ENCODE results near the gene INPP5D. TPM values are rescaled to one million over a fixed set of nuclear protein-coding genes. Genes with fewer than 3 reads are reported as not detected.

The INPP5D gene
- total RNA-seq, 1 donor from 2014 or later, result 129 TPM

DNA sequence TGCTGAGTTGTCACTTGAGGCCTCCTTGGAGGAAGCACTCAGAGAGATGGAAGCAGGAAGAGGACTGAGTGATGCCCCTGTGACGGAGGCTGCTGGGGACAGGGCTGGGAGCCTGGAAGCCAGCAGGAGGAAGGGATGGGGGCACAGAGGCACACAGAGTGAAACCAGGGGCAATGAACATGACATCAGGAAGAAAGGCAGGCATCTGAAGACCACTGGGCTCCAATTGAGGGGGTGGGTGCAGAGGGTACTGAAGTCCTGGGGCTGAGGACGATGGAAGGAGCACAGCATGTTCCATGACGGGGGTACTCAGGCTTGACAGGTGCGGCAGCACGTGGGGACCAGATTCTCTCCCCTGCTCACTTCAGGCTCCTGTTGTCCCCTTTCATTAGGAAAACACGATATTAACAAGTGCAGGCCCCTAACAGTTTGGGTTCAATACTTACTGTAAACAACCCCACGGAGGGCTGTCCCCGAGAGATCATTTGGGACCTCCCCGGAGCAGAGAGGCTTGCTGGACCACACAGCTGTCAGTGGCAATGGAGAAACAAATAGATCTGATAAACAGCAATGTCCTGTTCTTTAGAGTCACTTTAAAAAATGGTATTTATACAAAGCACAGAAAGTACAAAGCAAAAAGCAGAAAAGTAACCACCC, 8.7 kb downstream of the INPP5D start:
- intact Hi-C loops (cut with micrococcal nuclease), result loop anchor here (10.0 kb wide), 1 partner anchor 374 kb away; the partner anchor contains the start of gene GIGYF2

DNA sequence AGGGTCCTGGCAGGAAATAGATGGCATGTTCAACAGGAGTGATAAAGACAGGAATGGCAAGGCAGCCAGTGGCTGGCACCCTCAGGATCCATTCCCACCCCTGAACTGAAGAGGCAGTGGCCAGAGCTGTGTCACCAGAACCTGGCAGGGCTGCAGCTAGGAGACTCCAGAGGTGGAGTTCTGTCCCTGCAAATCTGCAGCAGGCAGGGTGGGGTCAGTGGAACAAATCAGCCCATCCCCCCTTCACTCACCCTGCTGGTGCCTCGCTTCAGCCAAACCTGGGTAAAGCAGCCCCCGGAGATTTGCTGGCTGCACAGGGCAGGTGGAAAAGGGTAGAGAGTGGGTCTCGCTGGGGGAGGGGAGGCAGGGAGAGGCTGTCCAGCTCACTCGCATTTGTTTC, 12.7 kb downstream of the INPP5D start:
- intact Hi-C loops (cut with micrococcal nuclease), result no loop called here

DNA sequence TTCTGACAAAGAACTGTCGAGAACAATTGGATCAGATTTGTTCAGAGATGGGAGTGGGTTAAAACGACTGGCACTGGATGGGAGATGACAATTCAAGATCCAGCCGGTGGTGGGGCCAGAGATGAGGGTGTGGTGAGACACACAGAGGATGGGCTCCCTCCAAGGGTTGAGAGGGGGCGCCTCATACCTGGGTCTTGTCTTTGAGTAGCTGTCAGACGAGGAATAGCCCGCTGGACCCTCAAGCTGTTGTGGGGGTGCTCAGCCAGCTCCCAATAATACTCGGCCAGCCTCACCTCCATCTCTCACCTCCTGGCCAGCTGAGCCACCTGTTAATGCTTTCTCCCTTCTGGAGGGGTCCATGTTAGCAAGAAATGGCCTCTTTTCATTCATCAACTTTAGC, 14.0 kb downstream of the INPP5D start:
- intact Hi-C loops (cut with micrococcal nuclease), result no loop called here

DNA sequence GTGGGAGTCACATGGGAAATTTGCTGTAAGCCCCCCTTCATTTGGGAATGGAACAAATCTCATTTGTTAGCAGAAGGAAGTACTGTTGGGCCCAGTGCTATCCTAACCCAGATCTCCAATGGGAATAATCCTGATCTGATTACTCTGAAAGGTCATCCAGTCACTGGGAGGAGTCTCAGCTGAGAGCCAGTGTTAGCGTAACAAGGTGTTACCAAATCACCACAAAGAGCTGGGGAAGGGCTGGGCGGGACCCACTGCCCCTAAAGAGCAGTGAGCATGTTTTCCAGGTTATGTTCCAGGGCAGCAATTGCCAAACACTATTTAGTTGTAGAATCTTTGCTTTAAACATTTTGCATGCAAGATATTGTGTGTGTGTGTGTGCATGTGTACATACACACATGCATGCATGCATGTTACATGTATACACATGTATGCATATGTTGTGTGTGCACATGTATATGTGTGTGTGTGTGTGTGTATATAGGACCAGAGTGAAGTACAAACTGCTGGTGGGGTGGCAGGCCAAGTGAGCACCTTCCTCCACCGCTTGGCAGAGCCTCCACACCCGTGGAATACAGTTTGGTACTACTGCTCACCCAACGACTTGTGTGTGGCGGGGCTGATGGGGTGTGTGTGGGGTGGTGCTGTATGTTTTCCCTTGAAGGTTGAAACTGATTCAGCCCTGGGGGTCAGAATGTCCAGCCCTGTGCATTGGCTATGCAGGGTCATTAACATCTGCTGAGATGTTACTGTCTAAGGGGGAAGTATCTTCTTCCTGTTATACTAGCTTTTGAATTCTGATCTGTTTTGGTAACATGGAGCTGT, 15.2 kb downstream of the INPP5D start:
- intact Hi-C loops (cut with micrococcal nuclease), result no loop called here

DNA sequence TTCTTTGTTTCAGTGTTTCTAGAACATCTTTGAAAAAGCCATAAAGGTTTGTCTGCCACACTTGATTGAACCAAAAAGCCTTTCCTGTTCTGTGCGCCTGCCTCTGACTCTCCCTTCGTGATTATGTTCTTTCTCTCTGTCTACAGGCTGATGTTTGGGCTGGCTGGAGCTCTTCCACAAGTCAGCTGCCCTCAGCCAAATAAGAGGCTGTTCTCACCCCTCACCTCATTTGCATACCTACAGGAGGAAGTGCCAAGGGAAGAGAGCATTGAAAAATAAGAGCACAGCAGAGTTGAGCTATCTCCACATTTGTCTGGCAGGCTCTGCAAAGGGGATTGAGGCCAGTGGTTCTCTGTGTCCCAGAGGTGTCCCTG, 15.8 kb downstream of the INPP5D start:
- intact Hi-C loops (cut with micrococcal nuclease), result no loop called here

DNA sequence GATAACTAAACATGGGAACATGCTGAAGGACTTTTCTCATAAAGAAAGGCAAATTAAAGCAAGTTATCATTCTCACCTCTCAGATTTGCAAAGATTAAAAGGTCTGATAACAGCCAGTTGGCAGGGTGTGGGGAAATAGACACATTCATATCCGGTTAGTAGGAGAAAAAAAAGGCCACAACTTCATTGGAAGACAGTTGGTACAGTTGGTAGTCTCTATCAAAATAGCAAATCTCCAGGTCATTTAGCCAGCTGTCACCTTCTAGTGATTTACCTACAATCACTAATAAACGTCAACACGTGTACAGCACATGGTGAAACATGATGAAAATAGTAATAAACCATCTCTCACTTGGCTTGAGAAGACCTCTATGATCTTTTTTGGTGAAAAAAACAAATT, 16.6 kb downstream of the INPP5D start:
- intact Hi-C loops (cut with micrococcal nuclease), result no loop called here

DNA sequence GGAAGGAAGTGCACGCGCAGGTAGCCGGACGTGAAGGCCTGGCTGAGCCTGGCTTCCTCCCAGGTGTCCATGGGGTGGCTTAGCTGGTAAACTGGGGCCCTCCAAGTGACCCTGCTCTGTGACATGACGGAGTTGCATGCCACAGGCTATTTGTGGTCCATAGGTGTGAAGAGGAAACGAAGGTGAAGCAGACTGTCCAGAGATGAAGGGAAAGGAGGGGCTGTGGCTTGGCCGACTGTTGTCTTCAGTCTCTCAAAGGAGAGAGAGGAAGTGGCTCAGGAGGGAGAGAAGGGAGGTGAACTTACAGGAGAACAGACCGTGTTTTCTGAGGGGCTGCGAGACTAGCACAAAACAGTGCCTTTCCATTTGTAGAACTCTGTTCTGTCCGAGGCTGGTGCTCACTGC, 19.3 kb downstream of the INPP5D start:
- intact Hi-C loops (cut with micrococcal nuclease), result no loop called here

DNA sequence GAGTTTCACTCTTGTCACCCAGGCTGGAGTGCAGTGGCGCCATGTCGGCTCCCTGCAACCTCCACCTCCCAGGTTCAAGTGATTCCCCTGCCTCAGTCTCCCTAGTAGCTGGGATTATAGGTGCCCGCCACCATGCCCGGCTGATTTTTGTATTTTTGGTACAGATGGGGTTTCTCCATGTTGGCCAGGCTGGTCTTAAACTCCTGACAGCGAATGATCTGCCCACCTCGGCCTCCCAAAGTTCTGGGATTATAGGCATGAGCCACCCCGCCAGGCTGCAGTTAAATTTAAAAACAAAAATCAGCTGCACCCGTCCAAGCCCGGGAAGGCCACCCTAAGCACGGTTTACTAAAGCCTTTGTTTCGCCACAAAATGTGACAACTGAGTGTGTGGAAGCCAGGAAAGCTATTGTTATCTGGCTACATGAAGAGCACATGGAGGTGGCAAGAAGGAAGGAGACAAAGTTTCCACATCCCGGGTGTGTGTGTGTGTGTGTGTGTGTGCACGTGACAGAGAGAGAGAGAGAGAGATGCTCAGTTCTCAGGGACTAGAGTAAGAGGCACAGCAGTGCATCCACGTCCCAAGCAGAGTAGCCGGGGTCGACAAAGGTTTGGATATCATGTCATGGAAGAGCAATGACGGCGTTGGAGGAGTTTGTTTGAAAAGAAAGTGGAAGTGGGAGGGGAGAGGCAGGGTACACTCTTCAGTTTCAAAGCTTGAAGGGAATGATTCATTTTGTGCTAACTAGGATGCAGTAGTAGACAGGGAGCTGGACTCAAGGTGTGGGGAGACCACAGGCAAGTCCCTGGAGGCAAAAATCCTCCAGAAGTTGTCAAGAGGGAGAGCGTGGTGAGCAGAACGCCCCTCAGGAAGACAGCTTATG, 20.1 kb downstream of the INPP5D start:
- intact Hi-C loops (cut with micrococcal nuclease), result loop anchor here (2.0 to 5.0 kb wide), 5 partner anchors 152 to 298 kb away; partner anchors contain the start of gene ATG16L1

DNA sequence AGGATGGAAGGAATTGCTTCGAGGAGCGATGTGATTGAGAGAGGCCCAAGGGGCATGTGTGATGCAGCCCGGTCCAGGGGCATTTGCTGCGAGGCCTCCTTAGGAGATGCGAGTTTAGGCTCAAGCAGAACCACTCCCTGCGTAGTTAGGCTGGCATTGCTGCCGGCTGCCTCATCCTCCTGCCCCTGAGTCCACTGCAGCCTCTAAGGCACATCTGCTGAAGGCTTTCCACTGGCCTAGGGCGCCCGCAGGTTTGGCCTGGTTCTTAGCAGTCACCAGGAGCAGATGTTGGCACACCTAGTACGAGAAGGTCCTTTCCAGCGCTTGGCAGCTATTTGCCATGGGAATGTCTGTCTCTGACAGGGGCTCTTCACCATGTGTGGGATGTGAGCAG, 20.7 kb downstream of the INPP5D start:
- intact Hi-C loops (cut with micrococcal nuclease), result loop anchor here (1.0 to 5.0 kb wide), 6 partner anchors 21 to 299 kb away; partner anchors contain the start of genes ATG16L1 and INPP5D

DNA sequence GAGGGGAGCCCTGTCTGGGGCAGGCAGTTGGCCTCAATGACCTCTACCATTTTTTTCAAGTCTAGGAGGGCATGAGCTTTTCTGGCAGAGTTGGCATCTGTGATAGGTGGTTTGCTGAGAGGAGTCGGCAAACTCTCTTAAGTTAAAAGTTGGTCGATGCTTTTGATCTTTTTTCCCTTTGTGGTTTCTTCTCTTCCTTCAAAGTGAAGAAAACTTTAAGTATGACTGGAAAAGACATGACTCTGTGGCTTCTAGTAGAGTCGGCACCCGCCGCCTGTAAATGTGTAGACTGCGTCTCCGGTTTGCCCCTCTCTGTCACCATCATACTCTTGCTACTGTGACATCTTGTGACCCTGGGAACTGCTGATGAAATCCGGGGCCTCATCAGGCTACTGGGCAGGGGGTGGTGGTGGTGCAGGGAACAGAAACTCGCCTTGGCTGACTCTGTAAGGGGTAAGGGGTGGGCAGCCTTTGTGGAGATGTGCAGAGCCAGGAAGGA, 21.1 kb downstream of the INPP5D start:
- intact Hi-C loops (cut with micrococcal nuclease), result loop anchor here (1.0 to 5.0 kb wide), 6 partner anchors 21 to 299 kb away; partner anchors contain the start of genes ATG16L1 and INPP5D

DNA sequence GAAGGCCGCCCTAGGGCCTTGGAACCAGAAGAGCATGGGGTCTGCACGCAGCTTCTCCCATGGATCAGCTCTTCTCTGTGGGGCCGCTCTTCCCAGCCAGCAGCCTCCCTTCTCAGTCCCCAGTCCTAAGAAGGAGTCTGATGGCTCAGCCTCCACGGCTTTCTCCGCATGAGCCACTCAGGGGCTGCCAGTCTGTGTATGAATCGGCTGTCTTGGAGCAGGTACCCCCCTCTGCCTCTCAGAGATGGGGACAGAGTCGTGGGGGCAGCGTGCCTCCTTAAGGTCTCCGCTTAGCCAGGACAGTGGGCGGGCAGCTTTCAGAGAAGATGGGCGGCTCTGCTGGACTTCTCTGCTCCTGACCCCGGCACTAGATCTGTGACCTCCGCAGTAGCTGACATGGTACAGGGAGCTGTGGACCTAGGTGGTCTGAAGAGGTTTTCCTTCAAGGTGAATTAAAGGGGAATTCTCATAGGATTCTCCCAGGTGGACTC, 21.6 kb downstream of the INPP5D start:
- intact Hi-C loops (cut with micrococcal nuclease), result loop anchor here (1.0 to 5.0 kb wide), 6 partner anchors 21 to 299 kb away; partner anchors contain the start of genes ATG16L1 and INPP5D

DNA sequence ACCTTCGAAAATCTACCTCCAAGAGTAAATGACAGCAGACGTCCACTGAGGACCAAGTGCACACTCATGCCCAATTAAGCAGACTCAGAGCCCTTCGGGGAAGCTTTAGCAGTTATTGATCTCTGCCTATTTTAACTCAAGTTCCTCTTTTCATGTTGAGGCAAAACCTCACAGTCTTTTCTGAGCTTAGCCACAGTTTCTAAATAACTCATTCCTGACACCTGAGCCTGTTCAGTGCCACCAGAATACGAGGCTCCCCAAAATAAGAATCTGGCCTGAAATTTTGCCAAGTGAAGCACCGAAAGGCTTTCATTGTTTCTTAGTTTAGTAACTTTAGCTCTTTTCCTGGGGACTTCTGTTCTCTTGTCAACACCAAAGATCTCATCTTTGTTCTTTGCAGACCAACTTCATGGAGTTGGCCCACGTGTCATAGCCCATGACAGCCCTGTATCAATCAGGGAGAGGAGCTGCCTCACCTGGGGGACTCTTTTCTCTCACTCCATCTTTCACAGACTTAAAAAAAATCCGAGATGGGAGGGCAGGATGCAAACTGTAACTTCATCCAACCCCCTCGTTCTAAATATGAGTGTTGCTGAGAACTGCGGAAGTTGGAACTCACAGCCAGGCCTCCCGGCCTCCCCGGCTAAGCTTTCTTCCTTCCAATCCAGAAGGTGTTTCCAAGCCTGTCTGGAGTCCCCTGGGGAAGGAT, 22.2 kb downstream of the INPP5D start:
- intact Hi-C loops (cut with micrococcal nuclease), result loop anchor here (5.0 kb wide), 4 partner anchors 150 to 300 kb away; no protein-coding TSS in a partner anchor

DNA sequence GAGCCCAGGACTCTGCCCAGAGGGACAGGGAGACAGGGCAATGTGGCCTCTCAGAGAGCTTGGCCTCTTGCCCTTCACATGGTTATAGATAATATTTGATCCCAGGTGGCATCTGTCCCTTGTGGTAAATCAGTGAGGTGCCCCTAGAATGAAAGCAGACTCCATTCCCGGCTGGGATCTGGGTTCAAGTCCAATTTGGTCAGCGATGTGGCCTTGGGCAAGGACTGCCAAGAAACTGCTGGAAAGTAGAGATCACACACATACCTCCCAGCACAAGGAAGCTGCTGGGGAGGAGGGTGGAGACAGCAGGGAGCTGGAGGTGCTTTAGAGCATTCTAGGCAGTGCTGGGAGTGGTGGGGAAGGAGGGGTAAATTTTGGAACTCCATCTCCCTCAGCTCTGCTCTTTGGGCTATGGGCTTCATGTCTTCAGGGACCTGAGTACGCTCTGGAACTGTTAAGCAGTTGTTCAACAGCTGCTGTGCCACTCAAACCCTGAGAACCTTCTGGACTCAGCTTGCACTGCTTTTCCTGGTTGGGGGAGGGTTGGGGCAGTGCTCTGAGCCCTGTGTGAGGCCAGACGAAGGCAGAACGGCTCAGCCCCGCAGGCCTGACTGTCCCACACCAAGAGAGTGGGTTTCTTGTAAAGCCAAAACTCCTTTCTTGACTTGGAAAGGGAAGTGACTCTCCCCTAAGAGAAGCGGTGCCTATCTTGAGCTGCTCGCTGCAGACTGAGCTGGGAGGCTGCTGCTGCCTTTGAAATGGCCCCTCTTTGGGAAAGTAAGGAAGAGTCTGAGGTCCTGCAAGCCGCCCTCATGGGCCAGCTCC, 23.0 kb downstream of the INPP5D start:
- intact Hi-C loops (cut with micrococcal nuclease), result loop anchor here (5.0 kb wide), 4 partner anchors 149 to 301 kb away; no protein-coding TSS in a partner anchor

DNA sequence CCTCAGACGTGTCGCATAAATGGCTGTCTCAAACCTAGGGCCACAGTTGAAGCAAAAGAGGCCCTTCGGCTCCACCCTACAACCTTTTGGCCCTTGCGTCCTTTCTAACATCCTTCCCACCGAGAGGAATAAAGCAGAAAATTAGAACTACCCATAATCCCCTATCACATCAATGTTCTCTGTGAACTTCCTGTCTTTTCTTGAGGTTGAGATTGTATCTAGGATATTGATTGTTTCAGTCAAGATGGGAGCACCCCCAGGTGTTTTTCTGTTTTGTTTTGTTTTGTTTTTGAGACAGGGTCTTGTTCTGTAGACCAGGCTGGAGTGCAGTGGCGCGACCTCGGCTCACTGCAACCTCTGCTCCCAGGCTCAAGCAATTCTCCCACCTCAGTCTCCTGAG, 23.6 kb downstream of the INPP5D start:
- intact Hi-C loops (cut with micrococcal nuclease), result loop anchor here (5.0 kb wide), 4 partner anchors 149 to 301 kb away; no protein-coding TSS in a partner anchor

DNA sequence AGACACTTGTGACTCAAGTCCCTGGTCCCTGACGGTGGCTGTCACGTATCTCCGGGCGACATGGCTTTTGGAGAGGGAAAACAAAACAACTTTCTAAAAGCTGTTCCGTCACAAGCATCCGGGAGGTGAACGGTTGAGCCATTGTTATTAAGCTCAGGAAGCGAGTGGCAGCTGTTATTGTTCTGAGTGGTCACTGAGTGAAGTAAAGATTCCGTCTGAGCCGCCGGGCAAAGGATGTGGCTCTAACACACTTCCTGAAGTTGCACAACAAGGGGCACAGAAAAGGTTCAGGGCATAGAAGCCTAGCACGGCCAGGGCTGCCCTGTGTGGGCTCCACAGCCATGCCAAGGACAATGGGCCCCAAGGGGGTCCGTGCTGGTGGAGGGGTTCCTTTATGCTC, 24.3 kb downstream of the INPP5D start:
- intact Hi-C loops (cut with micrococcal nuclease), result loop anchor here (5.0 kb wide), 4 partner anchors 148 to 302 kb away; no protein-coding TSS in a partner anchor

DNA sequence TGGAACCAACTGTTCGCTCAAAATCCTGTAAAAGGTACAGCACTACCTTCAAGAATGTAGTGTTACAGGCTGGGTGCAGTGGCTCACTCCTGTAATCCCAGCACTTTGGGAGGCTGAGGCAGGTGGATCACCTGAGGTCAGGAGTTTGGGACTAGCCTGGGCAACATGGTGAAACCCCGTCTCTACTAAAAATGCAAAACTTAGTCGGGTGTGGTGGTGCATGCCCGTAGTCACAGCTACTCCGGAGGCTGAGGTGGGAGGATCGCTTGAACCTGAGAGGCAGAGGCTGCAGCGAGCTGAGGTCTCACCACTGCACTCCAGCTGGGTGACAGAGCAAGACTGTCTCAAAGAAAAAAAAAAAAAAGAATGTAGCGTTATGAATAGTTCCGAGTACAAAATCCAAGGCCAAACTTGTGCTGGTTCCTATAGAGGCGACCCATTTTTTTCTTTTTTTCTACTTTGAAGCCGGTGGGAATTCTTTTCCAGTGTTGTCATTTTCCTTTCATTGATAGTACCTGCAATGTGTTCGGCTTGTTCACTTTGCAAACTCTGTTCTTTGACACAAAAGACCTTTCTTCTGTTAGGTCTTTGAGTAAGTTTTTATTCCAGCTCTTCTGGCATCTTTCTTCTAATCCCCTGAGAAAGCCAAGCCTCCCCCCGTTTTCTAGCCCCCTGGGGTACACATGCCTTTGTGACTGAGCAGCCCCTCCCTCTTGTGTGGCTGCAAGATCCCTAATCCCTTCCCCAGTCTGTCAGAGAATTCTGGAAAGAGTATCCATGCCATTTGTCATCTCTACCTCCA, 25.1 kb downstream of the INPP5D start:
- intact Hi-C loops (cut with micrococcal nuclease), result no loop called here

DNA sequence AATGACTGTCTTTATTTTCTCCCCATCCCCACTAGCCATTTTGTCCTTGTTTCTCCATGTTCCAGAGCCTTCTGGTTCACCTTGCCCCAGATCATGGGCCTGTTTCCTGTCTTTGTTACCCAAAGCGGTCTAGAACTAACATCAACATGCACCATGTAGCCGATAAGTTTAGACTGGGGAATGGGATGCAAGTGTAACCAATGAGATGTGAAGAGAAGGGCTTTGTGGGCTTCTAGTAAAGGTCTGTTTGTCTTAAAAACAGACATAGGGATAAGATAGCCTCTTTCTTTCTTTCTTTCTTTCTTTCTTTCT, 25.7 kb downstream of the INPP5D start:
- intact Hi-C loops (cut with micrococcal nuclease), result no loop called here

DNA sequence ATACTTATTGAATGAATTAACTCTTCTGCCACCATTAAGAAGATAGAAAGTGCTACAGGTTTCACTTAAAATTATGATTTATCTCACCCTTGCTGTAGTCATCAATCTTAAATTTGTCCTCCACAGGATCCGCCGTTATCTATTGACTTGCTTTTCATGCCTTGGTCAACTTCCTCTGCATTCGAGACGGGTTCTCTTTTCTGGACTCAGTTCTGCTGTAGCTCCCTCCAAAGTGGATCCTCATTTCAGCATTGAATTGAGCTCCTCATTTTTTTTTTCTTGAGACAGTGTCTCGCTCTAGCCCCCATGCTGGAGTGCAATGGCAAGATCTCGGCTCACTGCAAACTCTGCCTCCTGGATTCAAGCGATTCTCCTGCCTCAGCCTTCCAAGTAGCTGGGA, 27.6 kb downstream of the INPP5D start:
- intact Hi-C loops (cut with micrococcal nuclease), result no loop called here

DNA sequence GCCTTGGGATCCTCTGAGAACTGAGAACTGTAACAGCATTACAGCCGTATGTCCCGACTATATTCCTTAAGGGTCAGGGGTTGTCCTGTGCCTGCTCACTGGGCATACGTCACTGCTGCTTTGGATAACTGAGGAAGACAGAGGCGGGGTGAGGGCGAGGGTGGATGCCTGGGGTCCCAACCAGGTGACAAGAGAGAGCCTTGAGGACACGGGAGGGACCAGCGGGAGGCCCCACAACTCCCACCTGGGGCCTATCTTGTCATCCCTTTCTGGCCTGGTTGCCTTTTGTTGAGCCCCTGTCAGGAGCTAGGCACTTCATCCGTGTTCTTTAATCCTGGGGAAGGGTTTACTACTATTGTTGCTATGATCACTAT, 28.8 kb downstream of the INPP5D start:
- intact Hi-C loops (cut with micrococcal nuclease), result no loop called here

Data from T-helper 2 cell treated with Interferon-gamma antibody and Interleukin-4, amounts not matched to agents 100 ng/mL and 5 ng/mL, for 36 hours (primary cell).